Renal cortex interstitium (tissue), 15 donors: Measurements from ENCODE around the gene OR2AE1. TPM values are rescaled to one million over a fixed set of nuclear protein-coding genes. Genes with fewer than 3 reads are reported as not detected.
"Not testable (repeated sequence)": the region's sequence is repeated elsewhere in the genome, so short reads cannot be mapped to it uniquely, and the experiment has no call there.

Experiments
- DNase-seq, 11 donors: peaks; one replicate each; pipeline ENCODE4 v3.0.0-alpha.2; 2013; ENCODE audit warnings: low read depth in 9 of 11, low spot score in 4 of 11; ENCODE audit errors: extremely low read depth in 1 of 11
- long read RNA-seq, 16 experiments: transcript quantifications; one replicate each; lab custom pipeline, GENCODE V29; 2026
- polyA plus RNA-seq, 3 donors: library from polyadenylated mRNA; unstranded; fragments of 120-200 nt; gene quantifications; one replicate each; pipeline ENCODE4 v1.2.1, GENCODE V29; 2013; ENCODE audit not compliant: insufficient read length in 3 of 3

The OR2AE1 gene, protein sequence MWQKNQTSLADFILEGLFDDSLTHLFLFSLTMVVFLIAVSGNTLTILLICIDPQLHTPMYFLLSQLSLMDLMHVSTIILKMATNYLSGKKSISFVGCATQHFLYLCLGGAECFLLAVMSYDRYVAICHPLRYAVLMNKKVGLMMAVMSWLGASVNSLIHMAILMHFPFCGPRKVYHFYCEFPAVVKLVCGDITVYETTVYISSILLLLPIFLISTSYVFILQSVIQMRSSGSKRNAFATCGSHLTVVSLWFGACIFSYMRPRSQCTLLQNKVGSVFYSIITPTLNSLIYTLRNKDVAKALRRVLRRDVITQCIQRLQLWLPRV
- under 1 TPM in 1 of 3 donors, not detected in 2; 0.14 TPM for polyA plus RNA-seq
- long read RNA-seq, donor 1, result 0 reads
- long read RNA-seq, donor 2, result 0 reads
- long read RNA-seq, donor 3, result 0 reads
- long read RNA-seq, donor 4, result 0 reads
- long read RNA-seq, donor 5, result 0 reads
- long read RNA-seq, donor 6, result 0 reads
- long read RNA-seq, donor 7, result 0 reads
- long read RNA-seq, donor 8, result 0 reads
- long read RNA-seq, donor 9, result 0 reads
- long read RNA-seq, donor 10, result 0 reads
- long read RNA-seq, donor 11, result 0 reads
- long read RNA-seq, donor 12, result 0 reads
- long read RNA-seq, donor 13, result 0 reads
- long read RNA-seq, donor 14, result 0 reads
- long read RNA-seq, donor 15, result 0 reads
- long read RNA-seq, donor 16, result 0 reads

DNA sequence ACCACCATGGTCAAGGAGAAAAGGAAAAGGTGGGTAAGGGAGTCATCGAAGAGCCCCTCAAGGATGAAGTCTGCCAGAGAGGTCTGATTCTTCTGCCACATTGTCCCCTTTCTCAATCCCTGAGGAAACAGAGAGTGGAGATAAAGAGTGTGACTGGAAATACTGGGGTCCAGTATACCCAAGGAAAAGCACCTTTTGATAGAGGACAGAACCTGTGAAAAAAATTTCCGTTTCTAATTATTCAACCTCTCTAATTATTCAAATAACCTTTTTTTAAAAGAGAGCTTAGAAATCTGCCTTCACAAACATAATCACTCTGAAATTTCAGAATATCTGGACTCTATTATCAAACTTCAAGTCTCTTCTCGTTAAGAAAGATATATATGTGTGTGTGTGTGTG lies at the start of gene OR2AE1:
TSS of gene OR2AE1 (minus strand) at position 101 of the 400 bp plus-strand sequence. CDS start at position 101, 0 bp downstream.
- DNase-seq, result no peak

DNA sequence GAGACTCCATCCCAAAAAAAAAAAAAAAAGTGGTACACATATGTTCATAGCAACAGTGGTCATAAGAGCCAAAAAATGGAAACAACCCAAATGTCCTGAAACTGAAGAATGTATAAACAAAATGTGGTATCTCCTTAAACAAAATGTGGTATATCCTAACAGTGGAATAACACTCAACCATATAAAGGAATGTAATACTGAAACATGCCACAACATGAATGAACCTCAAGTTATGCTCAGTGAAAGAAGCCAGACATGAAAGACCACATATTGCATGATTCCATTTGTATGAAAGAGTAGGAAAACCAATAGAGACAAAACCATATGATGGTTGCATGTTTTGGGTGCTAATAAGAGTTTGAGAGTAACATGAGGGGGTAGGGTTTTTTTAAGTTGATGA lies 49.5 kb upstream of the OR2AE1 start:
- DNase-seq, result no peak

DNA sequence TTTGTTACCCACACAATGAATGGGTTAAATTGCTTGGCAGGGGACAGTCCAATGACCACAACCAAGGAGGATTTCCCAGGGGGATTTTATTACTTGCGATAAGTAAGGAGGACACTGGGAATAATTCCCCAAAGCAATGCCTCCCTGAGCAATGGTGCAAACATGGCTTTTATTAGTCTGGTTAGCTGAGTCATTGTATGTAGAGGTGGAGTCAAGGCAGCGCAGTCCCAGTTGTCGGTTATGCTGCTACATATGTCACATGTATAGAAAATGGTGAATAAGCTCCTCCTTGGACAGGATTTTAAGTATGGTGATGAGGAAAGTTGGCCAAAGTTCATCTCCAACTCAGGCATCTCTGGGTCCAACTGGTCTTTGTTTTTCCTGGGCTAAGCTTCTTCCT lies 46.4 kb upstream of the OR2AE1 start:
- no peak for DNase-seq

DNA sequence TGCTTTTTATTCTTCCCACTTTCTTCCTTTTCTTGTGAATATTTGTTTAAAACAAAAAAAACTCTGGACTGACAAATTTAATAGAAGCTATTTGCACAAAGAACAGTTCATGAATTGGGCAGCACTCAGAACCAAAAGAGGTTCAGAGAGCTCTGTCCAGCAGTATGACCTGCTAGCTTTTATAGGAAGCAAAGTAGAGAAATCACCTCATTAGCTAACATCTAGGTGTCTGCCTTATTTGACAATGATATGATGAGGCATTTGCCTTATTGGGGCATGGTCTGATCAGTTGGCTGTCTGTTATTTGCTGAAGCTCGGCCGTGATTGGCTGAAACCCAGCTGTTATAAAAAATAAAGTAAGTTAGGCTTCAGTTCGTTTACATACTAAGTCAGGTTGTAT lies 43.3 kb upstream of the OR2AE1 start:
- no peak for DNase-seq

DNA sequence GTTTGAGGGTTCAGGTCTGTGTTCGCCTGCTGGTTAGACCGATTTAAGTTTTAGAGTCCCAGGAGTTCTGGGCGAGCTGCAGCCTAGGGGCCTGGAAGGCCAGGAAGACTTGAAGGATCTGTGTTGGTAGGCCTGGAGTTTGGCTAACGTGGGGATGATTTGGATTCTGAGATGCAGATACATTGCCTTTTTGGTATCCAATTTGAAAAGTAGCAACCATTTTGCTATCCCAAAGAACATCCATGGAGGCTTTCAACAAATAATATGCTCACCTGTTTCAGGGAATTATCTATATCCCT lies 42.9 kb upstream of the OR2AE1 start:
- no peak for DNase-seq

DNA sequence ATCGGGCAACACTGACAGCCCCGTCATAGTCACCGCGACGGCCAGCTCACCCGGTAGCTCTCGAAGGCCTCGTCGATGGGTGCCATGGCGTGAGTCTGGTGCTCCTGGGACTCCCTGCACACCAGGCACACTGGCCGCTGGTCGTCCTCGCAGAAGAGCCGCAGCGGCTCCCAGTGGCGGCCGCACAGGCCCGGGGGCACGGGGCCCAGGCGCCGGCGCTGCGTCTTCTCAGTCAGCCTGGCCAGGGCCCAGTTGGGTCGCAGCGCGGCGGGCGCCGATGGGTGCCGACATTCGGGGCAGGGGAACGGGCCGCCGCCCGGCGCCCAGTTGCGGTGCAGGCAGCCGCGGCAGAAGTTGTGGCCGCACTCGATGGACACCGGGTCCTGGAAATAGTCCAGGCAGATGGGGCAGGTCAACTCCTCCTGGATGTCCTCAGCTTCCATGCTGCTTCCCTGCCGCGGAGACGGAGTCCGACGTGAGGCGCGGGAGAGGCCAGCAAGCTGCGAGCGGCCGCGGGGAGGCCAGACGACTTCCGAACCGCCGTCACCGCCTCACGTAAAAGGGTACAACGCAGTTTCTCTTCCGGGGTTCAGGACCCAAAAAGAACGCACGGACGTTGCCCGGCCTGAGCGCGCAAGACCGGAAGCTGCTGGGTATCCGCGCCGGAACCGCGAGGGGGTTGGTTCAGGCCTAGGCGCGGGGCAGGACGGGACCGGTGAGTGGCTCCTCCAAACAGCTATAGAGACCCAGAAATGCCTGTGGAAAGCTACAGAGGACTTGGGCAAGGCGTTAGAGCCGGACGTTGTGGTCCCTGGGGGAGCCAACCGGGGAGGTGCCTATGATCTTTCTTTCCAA lies 42.4 kb upstream of the OR2AE1 start, which contains the start of gene TRIM4:
TSS of gene TRIM4 (minus strand) at position 572 of the 855 bp plus-strand sequence. CDS start at position 443, 129 bp downstream.
- DNase-seq, result peak; percentile 50 to 80 (median 74)

DNA sequence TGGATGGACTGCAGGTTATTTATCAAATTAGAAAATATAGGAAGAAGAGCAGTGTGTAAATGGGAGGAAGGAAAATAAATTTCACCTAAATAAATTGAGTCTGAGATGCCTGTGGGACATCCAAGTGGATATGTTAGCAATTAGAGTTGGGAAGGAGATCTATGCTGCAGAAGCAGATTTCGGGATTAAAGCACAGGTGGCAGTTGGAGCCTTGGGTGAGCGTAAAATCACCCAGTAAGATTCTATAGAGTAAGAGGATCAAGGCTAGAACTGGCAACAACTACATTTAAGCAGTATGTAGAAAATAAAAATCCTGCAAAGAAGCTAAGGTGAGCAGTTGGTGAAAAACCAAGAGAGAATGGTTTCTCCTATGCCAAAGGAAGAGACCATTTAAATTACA lies 34.1 kb upstream of the OR2AE1 start:
- DNase-seq, result no peak

DNA sequence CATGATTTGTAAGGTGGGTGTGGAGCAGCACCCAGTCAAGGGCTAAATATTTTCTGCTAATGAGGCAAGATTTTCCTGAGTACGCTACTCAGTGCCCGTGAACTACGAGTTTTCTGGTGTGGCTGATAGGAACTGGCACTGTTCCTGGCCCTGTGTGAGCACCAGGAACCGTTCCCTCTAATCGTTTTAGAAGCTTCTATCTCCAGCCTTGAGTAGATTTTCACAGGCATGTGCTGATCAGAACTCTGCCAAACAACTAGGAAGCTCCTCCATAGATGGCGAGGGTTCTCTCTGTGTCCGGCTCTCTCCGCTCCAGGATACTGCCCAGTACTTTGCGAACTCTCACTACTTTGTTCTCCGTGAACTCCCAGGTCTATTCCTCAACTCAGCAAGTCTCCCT lies 24.7 kb upstream of the OR2AE1 start:
- DNase-seq, result no peak

DNA sequence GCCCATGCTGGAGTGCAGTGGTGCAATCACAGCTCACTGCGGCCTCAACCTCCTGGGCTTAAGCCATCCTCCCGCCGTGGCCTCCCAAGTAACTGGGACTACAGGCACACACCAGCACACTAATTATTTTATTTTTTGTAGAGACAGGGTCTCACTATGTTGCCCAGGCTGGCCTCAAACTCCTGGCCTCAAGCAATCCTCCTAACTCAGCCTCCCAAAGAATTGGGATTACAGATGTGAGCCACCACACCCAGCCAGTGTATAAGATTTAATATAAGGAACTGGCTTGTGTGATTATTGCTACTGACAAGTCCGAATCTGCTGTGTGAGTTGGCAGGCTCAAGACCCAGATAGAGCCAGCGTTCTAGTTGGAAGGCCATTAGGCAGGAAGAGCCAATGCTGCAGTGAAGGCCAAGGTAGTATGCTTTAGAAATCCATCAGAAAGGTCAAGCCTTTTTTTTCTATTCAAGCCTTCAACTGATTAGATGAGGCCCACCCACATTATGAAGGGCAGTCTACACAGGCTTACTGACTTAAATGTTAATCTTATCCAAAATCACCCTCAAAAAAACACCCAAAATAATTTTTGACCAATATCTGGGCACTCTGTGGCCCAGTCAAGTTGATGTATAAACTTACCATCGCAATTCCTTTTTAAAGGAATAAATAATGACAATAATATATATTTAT lies 23.1 kb upstream of the OR2AE1 start:
- no peak for DNase-seq

DNA sequence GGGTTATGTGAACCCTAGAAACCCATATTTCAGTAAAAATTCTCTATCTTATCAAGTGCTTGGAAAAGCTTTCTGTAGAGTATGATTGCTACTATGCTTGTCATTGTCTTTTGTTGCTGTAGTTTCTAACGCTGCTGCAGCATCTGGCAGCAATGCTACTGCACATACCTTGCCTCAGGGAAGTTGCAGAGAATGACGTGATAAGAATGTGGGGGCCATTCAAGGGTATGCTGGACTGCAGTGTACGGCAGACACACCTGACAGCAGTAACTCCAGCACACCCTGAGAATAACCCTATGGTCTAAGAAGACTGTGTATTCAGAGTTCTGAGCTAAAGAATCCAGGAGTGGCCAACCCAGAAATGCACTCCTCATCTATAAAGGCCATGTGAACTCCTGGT lies 22.0 kb upstream of the OR2AE1 start:
- peak in 1 of 11 donors; percentile 7 for DNase-seq

DNA sequence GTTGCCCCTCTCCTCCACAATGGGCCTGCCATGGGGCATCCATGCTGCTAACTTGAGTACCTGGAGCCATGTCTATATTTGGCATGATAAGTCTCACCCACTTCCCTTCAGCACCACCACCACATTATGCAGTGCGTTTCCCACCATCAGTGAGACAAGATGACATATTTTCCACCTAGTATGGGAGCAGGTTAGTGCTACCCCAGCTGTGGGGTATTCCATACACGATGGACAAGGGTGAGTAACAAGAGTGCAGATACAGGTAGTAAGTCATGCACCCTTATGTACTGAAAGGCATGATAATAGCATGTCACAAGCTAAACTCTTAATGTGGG lies 21.2 kb upstream of the OR2AE1 start:
- DNase-seq, result no peak

DNA sequence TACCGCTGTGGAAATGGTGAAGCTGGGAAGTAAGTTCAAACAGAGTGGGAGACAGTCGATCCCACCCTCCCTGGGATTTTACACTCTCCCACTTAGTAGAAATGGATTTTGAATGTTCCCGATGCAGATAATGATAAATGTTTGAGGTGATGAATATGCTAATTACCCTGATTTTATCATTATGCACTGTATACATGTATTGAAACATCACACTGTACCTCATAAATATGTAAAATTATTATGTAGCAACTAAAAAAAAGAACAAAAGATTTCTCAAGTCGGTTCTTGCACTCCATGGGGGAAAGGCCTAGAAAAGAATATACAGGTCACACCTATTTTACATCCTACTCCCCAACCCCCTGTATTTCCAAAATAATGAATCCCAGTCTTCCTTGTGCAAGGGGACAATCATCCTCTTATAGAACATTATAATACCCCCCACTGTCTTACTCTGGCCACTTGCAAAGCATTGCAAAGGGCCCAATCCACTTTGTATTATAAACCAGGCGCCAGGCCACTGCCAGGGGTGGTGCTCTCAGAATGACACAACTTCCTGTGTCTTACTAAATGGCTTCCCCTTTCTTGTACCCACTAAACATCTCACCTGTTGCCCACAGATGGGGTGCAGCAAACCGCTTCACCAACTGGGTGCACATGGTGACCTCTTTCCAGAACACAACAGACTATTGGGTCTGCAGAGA lies 20.6 kb upstream of the OR2AE1 start:
- DNase-seq, result no peak

DNA sequence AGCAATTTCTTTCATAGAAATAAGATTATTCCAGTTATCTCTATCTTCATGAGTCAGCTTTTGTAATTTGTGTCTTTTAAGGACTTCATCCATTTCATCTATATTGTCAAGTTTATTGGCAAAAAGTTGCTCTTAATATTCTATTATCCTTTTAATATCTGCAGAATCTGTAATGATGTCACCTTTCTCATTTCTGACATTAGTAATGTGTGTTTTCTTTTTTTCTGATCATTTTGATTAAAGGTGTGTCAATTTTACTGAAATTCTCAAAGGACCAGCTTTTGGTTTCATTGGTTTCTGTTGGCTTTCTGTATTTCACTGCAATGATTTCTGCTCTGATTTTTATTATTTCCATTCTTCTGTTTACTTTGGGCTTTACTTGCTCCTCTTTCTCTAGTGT lies 17.9 kb upstream of the OR2AE1 start:
- no peak for DNase-seq

DNA sequence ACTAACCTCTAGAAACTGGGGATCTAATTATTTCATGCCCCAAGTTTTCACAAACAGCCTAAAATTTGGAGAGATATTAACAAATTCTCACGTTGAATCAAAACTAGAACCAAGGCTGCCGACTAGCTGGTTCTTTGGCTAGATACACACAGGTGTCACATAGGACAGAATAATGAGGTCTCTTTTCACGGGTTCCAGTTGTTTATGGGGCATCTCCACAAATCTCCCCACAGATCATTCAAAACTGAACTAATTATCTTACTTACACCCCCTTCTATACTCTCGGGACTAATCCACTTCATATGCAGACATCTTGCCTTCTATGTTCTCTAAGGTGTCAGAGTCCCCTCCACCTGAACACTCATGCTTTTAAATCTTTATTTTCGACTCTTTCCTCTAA lies 16.4 kb upstream of the OR2AE1 start:
- DNase-seq, result no peak

DNA sequence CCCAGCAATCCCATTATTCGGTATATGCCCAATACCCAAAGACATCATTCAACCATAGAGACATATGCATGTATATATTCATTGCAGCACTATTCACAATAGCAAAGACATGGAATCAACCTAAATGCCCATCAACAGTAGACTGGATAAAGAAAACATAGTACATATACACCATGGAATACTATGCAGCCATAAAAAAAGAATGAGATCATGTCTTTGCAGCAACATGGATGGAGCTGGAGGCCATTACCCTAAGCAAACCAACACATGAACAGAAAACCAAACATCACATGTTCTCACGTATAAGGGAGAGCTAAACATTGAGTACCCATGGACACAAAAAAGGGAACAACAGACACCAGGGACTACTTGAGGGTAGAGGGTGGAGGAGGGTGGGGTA lies 13.5 kb upstream of the OR2AE1 start:
- DNase-seq, result not testable (repeated sequence)

DNA sequence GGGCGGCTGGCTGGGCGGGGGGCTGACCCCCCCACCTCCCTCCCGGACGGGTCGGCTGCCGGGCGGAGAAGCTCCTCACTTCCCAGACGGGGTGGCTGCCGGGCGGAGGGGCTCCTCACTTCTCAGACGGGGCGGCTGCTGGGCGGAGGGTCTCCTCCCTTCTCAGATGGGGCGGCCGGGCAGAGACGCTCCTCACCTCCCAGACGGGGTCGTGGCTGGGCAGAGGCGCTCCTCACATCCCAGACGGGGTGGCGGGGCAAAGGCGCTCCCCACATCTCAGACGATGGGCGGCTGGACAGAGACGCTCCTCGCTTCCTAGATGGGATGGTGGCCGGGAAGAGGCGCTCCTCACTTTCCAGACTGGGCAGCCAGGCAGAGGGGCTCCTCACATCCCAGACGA lies 11.5 kb upstream of the OR2AE1 start:
- not testable (repeated sequence) for DNase-seq

DNA sequence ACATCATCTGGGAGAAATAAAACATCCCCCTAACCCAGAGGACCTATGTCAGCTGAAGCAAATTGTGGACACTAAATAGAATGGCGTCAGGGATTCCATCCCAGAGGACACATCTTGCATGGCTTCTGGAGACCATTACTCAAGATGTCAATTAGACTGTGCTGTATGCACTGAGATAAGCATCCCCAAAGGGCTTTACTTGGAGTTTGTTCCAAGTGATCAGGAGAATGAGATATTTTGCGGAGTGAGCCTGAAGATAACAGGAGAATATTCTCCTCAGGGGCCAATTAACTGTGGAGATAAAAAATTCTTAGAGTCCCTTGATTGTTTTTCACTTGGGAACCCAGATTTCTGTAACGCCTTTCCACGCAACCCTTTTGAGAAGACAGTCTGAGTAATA lies 4.5 kb upstream of the OR2AE1 start:
- DNase-seq, result no peak

DNA sequence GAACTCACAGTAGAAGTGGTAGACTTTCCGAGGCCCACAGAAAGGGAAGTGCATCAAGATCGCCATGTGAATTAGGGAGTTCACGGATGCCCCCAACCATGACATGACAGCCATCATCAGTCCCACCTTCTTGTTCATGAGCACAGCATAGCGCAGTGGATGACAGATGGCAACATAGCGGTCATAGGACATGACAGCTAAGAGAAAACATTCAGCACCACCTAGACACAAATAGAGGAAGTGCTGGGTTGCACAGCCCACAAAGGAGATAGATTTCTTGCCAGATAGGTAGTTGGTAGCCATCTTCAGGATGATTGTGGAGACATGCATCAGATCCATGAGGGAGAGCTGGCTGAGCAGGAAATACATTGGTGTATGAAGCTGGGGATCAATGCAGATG lies 342 bp downstream of the OR2AE1 start:
- no peak for DNase-seq

DNA sequence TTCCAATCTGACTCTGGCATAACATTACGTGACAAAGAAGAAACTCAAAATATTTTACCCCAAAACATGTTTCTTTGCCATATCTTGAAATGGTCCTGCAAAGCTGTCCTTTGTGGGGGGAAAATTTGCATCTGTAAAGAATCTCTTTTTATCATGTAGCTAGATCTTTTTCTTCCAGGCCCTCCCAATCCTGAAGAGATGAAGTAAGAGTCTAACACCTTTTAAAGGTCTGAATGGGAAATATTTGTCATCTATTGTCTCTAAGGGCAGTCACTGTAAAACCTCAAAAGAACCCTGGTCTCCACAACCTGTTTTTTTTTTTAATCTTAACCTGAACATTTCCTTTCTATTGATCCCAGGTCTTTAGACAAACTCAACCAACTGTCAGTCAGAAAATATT lies 8.6 kb downstream of the OR2AE1 start:
- DNase-seq, result no peak
